ENCODE measurements around the gene COL1A1.

- no peak for TF ChIP-seq CTCF (IDR thresholded peaks at IDR 0.05; ENCODE audit: low read length)
- no peak for TF ChIP-seq EZH2 (optimal IDR thresholded peaks at IDR 0.05; ENCODE audit: low read depth, low read length)
- no peak for TF ChIP-seq EZH2phosphoT487 (IDR thresholded peaks at IDR 0.05; ENCODE audit: low read length)
Observed at GRCh38 chr17:50206604-50207293, 5.3 kb upstream of the COL1A1 start.
